GM19468 (cell line): ENCODE measurements around the gene FUT6.
"Not testable (repeated sequence)": the region's sequence is repeated elsewhere in the genome, so short reads cannot be mapped to it uniquely, and the experiment has no call there.

Experiments used
- ATAC-seq: cut with Tn5 transposase; IDR thresholded peaks from one replicate; pipeline ENCODE4 v1.9.1; 2021; ENCODE audit warnings: mild to moderate bottlenecking, moderate library complexity, moderate number of reproducible peaks; ENCODE audit not compliant: unreplicated experiment; ENCODE audit errors: extremely low read depth

The FUT6 gene

GRCh38 chr19:5789886-5790558, 49.5 kb downstream of the FUT6 start:
- ATAC-seq = no peak

- no peak for ATAC-seq
Measured at GRCh38 chr19:5789351-5789761, 50.1 kb downstream of the FUT6 start.

- ATAC-seq = no peak
Measured at GRCh38 chr19:5788422-5788821, 51.1 kb downstream of the FUT6 start.

GRCh38 chr19:5787409-5788182, 51.9 kb downstream of the FUT6 start:
- ATAC-seq = no peak

GRCh38 chr19:5786593-5787408, 52.7 kb downstream of the FUT6 start:
- no peak for ATAC-seq

GRCh38 chr19:5785423-5785822, 54.1 kb downstream of the FUT6 start:
- no peak for ATAC-seq

GRCh38 chr19:5784581-5785147, 54.8 kb downstream of the FUT6 start, which contains the start of gene PRR22:
PRR22 (minus strand) TSS chr19:5784746; CDS start chr19:5784660, 86 bp downstream.
- ATAC-seq = no peak

- ATAC-seq = no peak
Measured at GRCh38 chr19:5782945-5783919, 56.3 kb downstream of the FUT6 start.

- ATAC-seq = no peak
Measured at GRCh38 chr19:5782322-5782721, 57.2 kb downstream of the FUT6 start.

- ATAC-seq = not testable (repeated sequence)
Measured at GRCh38 chr19:5780916-5781315, 58.6 kb downstream of the FUT6 start.
